H9 (cell line): ENCODE data around the gene PDE1A. TPM values are rescaled to one million over a fixed set of nuclear protein-coding genes. Genes with fewer than 3 reads are reported as not detected.

Source experiments
- DNase-seq: peaks from one replicate; pipeline ENCODE4 v3.0.0-alpha.2; 2017
- H2AFZ ChIP-seq: one replicate; pipeline ENCODE4 v1.6.1; 2013; ENCODE audit warnings: mild to moderate bottlenecking, low read length, control low read depth, moderate library complexity
- H2AK5ac ChIP-seq: 2 replicates; pipeline ENCODE4 v1.6.1; 2013; ENCODE audit warnings: low read length, control low read depth, mixed read lengths; ENCODE audit not compliant: insufficient read length
- H2BK120ac ChIP-seq: one replicate; pipeline ENCODE4 v1.6.1; 2013; ENCODE audit warnings: low read depth, mild to moderate bottlenecking, low read length, control low read depth, inconsistent platforms; ENCODE audit not compliant: poor library complexity, severe bottlenecking
- H2BK12ac ChIP-seq: 2 replicates; pipeline ENCODE4 v1.6.1; 2013; ENCODE audit warnings: low read length, control low read depth, mixed read lengths, low read depth; ENCODE audit not compliant: insufficient read length
- H2BK15ac ChIP-seq: 2 replicates; pipeline ENCODE4 v1.6.1; 2013; ENCODE audit warnings: low read depth, low read length, control low read depth
- H2BK20ac ChIP-seq: one replicate; pipeline ENCODE4 v1.6.1; 2013; ENCODE audit warnings: low read depth, mild to moderate bottlenecking, low read length, control low read depth, inconsistent platforms; ENCODE audit not compliant: poor library complexity, severe bottlenecking
- H2BK5ac ChIP-seq: 2 replicates; pipeline ENCODE4 v1.6.1; 2013; ENCODE audit warnings: low read length, control low read depth, mixed read lengths; ENCODE audit not compliant: insufficient read length
- H3K14ac ChIP-seq: 2 replicates; pipeline ENCODE4 v1.6.1; 2013; ENCODE audit warnings: low read length, control low read depth; ENCODE audit not compliant: insufficient read depth
- H3K18ac ChIP-seq: 2 replicates; pipeline ENCODE4 v1.6.1; 2013; ENCODE audit warnings: low read depth, mild to moderate bottlenecking, mixed read lengths, low read length, control low read depth; ENCODE audit not compliant: insufficient read length
- H3K23ac ChIP-seq: 2 replicates; pipeline ENCODE4 v1.6.1; 2013; ENCODE audit warnings: low read length, control low read depth, mixed read lengths, low read depth; ENCODE audit not compliant: insufficient read length
- H3K23me2 ChIP-seq: 2 replicates; pipeline ENCODE4 v1.6.1; 2013; ENCODE audit warnings: low read depth, mild to moderate bottlenecking, mixed read lengths, low read length, control low read depth; ENCODE audit not compliant: insufficient read length, poor library complexity, severe bottlenecking
- H3K27ac ChIP-seq: 2 replicates; pipeline ENCODE4 v1.5.1; 2013; ENCODE audit warnings: low read length, control low read depth, mixed read lengths, low read depth; ENCODE audit not compliant: insufficient read length
- H3K27me3 ChIP-seq: 2 replicates; pipeline ENCODE4 v1.6.1; 2013; ENCODE audit warnings: low read length, control low read depth, inconsistent platforms; ENCODE audit not compliant: insufficient read depth
- H3K4ac ChIP-seq: 2 replicates; pipeline ENCODE4 v1.6.1; 2013; ENCODE audit warnings: low read depth, mild to moderate bottlenecking, control low read depth, inconsistent platforms, low read length, moderate library complexity
- H3K4me1 ChIP-seq: 2 replicates; pipeline ENCODE4 v1.6.1; 2013; ENCODE audit warnings: low read length, control low read depth, inconsistent platforms; ENCODE audit not compliant: insufficient read depth
- H3K4me2 ChIP-seq: 2 replicates; pipeline ENCODE4 v1.6.1; 2013; ENCODE audit warnings: low read length, control low read depth, mixed read lengths; ENCODE audit not compliant: insufficient read length, insufficient read depth
- H3K56ac ChIP-seq: 2 replicates; pipeline ENCODE4 v1.6.1; 2013; ENCODE audit warnings: low read depth, mild to moderate bottlenecking, mixed read lengths, low read length, control low read depth; ENCODE audit not compliant: insufficient read length
- H3K79me1 ChIP-seq: 2 replicates; pipeline ENCODE4 v1.6.1; 2013; ENCODE audit warnings: low read depth, mild to moderate bottlenecking, moderate library complexity, low read length, control low read depth, inconsistent platforms; ENCODE audit not compliant: insufficient read depth, poor library complexity, severe bottlenecking
- H3K79me2 ChIP-seq: 2 replicates; pipeline ENCODE4 v1.6.1; 2013; ENCODE audit warnings: low read length, control low read depth, inconsistent platforms; ENCODE audit not compliant: insufficient read depth
- H3K9ac ChIP-seq: 2 replicates; pipeline ENCODE4 v1.6.1; 2013; ENCODE audit warnings: low read length, control low read depth, mixed read lengths; ENCODE audit not compliant: insufficient read length; ENCODE audit errors: extremely low read depth
- H3K9me3 ChIP-seq: one replicate; pipeline ENCODE4 v1.6.1; 2013; ENCODE audit warnings: low read depth, low read length, inconsistent platforms; ENCODE audit not compliant: control insufficient read depth
- H3T11ph ChIP-seq: one replicate; pipeline ENCODE4 v1.6.1; 2013; ENCODE audit warnings: mild to moderate bottlenecking, low read length, control low read depth, inconsistent platforms
- H4K20me1 ChIP-seq: one replicate; pipeline ENCODE4 v1.6.1; 2013; ENCODE audit not compliant: control insufficient read depth, insufficient read length, insufficient read depth
- H4K5ac ChIP-seq: 2 replicates; pipeline ENCODE4 v1.6.1; 2013; ENCODE audit warnings: low read depth, mild to moderate bottlenecking, mixed read lengths, low read length, control low read depth; ENCODE audit not compliant: insufficient read length
- H4K8ac ChIP-seq: replicated peaks from 2 replicates; pipeline ENCODE4 v1.6.1; 2013; ENCODE audit warnings: low read length, control low read depth, mixed read lengths, low read depth; ENCODE audit not compliant: insufficient read length
- H4K91ac ChIP-seq: 2 replicates; pipeline ENCODE4 v1.6.1; 2013; ENCODE audit warnings: low read depth, mild to moderate bottlenecking, moderate library complexity, mixed read lengths, low read length, control low read depth; ENCODE audit not compliant: insufficient read length
- H3K27ac Mint-ChIP-seq, 3 experiments: 2 replicates in 2 of 3; 3 replicates in 1 of 3; pipeline ENCODE4 v1.8.0; 2020 to 2021; ENCODE audit warnings: mixed read lengths in 3 of 3, mild to moderate bottlenecking in 1 of 3, moderate library complexity in 1 of 3
- H3K27me3 Mint-ChIP-seq: 2 replicates; pipeline ENCODE4 v1.8.0; 2021; ENCODE audit warnings: low read depth, mild to moderate bottlenecking, moderate library complexity, mixed read lengths
- H3K36me3 Mint-ChIP-seq, 3 experiments: 2 replicates in 2 of 3; 3 replicates in 1 of 3; pipeline ENCODE4 v1.8.0; 2020 to 2021; ENCODE audit warnings: low read depth in 3 of 3, mixed read lengths in 3 of 3; ENCODE audit not compliant: insufficient read depth in 1 of 3
- H3K4me1 Mint-ChIP-seq, 2 experiments: 2 replicates each; pipeline ENCODE4 v1.8.0; 2020; ENCODE audit warnings: mixed read lengths in 2 of 2
- H3K4me3 Mint-ChIP-seq, 2 experiments: 2 replicates in 1 of 2; 3 replicates in 1 of 2; pipeline ENCODE4 v1.8.0; 2020 to 2021; ENCODE audit warnings: mild to moderate bottlenecking in 2 of 2, mixed read lengths in 2 of 2, moderate library complexity in 1 of 2
- H3K9me3 Mint-ChIP-seq, 2 experiments: 2 replicates in 1 of 2; 3 replicates in 1 of 2; pipeline ENCODE4 v1.8.0; 2020; ENCODE audit warnings: mild to moderate bottlenecking in 2 of 2, mixed read lengths in 2 of 2, moderate library complexity in 1 of 2
- CTCF ChIP-seq: fragments of 200-600 bp; sonication (generic); conservative IDR thresholded peaks from 3 replicates; pipeline ENCODE4 v1.8.0; 2021; ENCODE audit warnings: antibody characterized with exemption, mild to moderate bottlenecking
- WGBS: extraction: QIAGEN DNeasy Blood & Tissue Kit; methylation state at CpG from one replicate; pipeline ENCODE4 v1.1.7; 2013; ENCODE audit warnings: missing lambda C conversion rate, low lambda C conversion rate, mixed read lengths; ENCODE audit not compliant: insufficient read length; ENCODE audit errors: extremely low coverage; 5-methylcytosine and 5-hydroxymethylcytosine counted together
- total RNA-seq: library from RNA; stranded (reverse); gene quantifications from 2 replicates; pipeline ENCODE4 v1.2.1, GENCODE V29; 2021

Gene PDE1A
- total RNA-seq, 1 experiment from 2014 or later = 0.11 TPM

- Mint-ChIP-seq H3K4me3 (no peak overlapping the region), H3K27ac (peak overlapping the region in 1 of 3 experiments; percentile 77; a peak in 3 of 7 replicates)
Observed at GRCh38 chr2:182241936-182242335, 184.9 kb downstream of the PDE1A start.

More at GRCh38 chr2:182241936-182242335, 184.9 kb downstream of the PDE1A start:
- no peak overlapping the region for H2BK5ac ChIP-seq
- H4K5ac ChIP-seq = no peak overlapping the region
- H3K56ac ChIP-seq = no peak overlapping the region
- no peak overlapping the region for H2BK15ac ChIP-seq
- H3K79me2 ChIP-seq = no peaks in the 10 kb centered on the region
- no peak overlapping the region for H3K14ac ChIP-seq
- no peak overlapping the region for H2BK120ac ChIP-seq
- H3K27me3 ChIP-seq = no peaks in the 10 kb centered on the region
- no peak overlapping the region for H3K27ac ChIP-seq
- H3K9me3 ChIP-seq = no peaks in the 10 kb centered on the region
- Mint-ChIP-seq H3K9me3 (no peaks in the 10 kb centered on the region), H3K36me3 (no peaks in the 10 kb centered on the region; a peak in 1 of 7 replicates), H3K4me1 (peaks cover 23 to 24% of the 10 kb centered on the region in 2 experiments), H3K27me3 (no peaks in the 10 kb centered on the region)
- DNase-seq = no peak
- whole genome bisulfite sequencing = no CpG with 5 or more reads among the region's 1 CpG
- H4K20me1 ChIP-seq = no peaks in the 10 kb centered on the region
- no peak overlapping the region for H3K23ac ChIP-seq
- no peak overlapping the region for H3T11ph ChIP-seq
- no peak overlapping the region for H2AFZ ChIP-seq
- no peak overlapping the region for H2BK12ac ChIP-seq
- no peak overlapping the region for H3K9ac ChIP-seq
- H3K23me2 ChIP-seq = no peaks in the 10 kb centered on the region
- no peak overlapping the region for H2BK20ac ChIP-seq
- H3K4ac ChIP-seq = no peak overlapping the region
- no peaks in the 10 kb centered on the region for H3K79me1 ChIP-seq
- H4K8ac ChIP-seq = no peak overlapping the region
- H2AK5ac ChIP-seq = no peak overlapping the region
- no peak overlapping the region for H4K91ac ChIP-seq
- no peak overlapping the region for H3K4me2 ChIP-seq
- no peaks in the 10 kb centered on the region for H3K4me1 ChIP-seq
- no peak overlapping the region for H3K18ac ChIP-seq
- TF ChIP-seq CTCF = no peak
